ENCODE measurements around the gene SBK1.

Gene SBK1

DNA sequence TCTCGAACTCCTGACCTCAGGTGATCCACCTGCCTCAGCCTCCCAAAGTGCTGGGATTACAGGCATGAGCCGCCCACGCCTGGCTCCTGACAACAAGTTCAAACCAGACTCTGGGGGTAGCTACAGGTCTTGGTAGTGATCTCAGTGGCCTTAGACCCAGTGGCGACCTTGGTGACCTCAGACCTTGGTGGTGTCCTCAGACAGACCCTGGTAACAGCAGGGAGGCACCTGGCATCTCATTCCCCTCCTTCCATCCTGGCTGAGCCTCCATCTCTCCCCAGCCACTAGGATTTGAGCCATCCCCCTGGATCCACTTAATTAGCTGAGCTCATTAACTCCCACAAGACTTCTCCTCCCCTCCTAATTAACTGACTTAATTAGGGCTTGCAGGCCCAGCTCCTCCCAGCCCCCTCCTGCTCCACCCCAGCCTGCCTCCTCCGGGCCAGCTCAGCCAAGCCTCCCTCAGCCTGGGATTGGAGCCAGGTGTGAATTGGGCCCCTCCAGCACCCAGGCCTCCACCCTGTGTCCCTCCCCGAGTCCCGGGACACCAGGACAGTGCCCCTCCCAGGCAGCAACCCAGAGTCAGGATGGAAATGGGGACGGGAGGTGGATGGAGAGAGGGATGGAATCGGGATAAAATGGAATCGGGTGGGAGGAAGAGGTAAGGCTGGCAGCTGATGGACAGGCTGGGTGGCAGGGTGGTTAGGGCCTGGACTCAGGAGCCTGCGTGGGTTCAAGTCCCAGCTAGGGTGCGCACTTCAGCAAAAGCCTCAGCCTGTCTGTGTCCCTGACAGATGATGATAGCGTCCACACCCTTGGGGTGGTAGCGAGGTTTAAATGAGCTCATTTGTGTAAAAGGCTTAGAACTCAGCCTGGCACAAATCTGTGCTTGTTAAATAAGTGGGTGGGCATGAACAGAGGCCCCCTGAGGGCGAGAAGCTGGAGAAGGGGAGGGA lies 11.2 kb upstream of the SBK1 start:
- FAIRE-seq (no peak), DNase-seq (ENCODE audit: low spot score) (no peak)

DNA sequence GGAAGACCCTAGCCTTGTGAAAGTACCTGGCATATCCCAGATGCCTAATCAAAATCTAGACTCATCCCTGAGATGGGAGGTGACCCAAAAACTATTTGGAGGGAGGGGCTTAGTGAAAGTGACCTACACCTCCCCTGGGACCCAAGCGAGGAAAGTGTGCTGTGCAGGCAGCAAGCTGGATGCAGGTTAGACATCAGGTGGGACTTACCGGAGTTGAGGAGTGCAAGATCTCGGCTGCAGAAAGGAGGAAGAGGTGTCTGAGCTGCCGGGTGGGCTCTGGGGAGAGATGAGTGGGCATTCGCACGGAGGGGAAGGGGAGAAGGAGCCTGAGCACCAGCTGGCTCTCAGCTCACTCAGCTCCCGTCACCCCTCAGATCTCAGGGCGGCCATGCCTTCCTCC lies 10.3 kb upstream of the SBK1 start:
- no peak for FAIRE-seq
- no peak for DNase-seq (ENCODE audit: low spot score)

- FAIRE-seq = no peak
- no peak for DNase-seq (ENCODE audit: low spot score)
Measured at GRCh38 chr16:28283173-28283572, 9.2 kb upstream of the SBK1 start.

GRCh38 chr16:28283798-28284577 lies 8.3 kb upstream of the SBK1 start:
- no peak for DNase-seq (ENCODE audit: low spot score)
- no peak for FAIRE-seq

- no peak for FAIRE-seq
- no peak for DNase-seq (ENCODE audit: low spot score)
Measured at GRCh38 chr16:28285649-28286048, 6.7 kb upstream of the SBK1 start.

GRCh38 chr16:28288114-28288513 lies 4.2 kb upstream of the SBK1 start:
- no peak for FAIRE-seq
- no peak for DNase-seq (ENCODE audit: low spot score)

DNA sequence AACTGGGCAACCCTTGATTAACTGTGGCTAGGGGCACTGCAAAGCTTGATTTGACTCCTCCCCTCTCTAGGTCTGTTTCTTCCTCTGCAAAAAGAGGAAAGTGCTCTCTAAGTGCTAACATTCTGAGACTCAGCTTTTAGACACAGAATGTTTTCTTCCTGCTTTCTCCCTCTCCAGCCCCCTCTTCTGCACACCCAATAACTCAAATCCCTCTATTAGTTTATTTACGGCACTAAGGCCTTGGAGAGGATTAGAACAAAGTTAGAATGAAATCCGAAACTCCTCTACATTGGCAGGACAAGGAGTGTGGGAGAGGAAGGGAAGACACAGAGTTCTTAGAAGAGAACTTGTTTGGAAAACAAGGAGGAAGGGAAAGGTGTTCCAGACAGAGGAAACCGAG lies 3.3 kb upstream of the SBK1 start:
- FAIRE-seq = no peak
- DNase-seq (ENCODE audit: low spot score) = no peak

- no peak for FAIRE-seq
- no peak for DNase-seq (ENCODE audit: low spot score)
Measured at GRCh38 chr16:28289939-28290858, 2.1 kb upstream of the SBK1 start.

GRCh38 chr16:28290859-28291254 lies 1.5 kb upstream of the SBK1 start:
- DNase-seq (ENCODE audit: low spot score) = no peak
- no peak for FAIRE-seq

- FAIRE-seq (no peak), DNase-seq (ENCODE audit: low spot score) (no peak)
Measured at GRCh38 chr16:28292731-28293600, 641 bp downstream of the SBK1 start.

DNA sequence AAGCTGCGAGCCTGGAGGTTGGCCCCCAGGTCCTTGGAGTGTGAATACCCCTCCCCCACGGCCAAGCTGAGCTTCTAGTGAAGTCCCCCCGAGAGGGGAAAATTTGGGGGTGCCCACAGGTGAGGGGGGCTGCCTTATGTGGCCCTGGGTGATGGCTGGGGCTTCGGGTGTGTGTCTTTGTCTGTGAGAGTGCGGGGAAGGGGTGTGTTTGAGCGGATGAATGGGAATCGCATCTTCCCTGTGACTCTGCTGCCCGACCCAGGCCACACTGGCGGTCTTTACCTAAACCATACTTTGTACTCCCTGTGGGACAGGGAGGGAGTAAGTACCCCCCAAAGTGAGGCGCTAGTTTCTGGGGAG lies 1.3 kb downstream of the SBK1 start:
- FAIRE-seq = no peak
- DNase-seq (ENCODE audit: low spot score) = no peak

DNA sequence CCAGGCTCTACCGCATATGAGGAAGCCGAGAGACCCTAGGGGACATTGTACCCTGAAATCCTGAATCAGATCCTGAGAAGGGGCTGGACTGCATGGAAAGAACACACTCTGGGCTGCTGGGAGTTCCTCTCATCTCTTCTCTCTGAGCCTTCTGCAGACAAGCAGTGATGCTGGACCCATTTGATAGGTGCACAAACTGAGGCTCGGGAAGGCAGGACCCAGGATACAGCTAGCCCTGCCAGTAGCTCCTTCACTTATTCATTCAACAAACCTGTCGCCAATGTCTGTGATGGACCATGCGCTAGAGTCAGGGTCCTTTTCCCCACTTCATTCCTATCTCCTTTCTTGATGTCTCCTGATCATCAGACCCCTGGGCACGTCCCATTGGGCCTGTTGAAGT lies 1.9 kb downstream of the SBK1 start:
- FAIRE-seq = no peak

DNA sequence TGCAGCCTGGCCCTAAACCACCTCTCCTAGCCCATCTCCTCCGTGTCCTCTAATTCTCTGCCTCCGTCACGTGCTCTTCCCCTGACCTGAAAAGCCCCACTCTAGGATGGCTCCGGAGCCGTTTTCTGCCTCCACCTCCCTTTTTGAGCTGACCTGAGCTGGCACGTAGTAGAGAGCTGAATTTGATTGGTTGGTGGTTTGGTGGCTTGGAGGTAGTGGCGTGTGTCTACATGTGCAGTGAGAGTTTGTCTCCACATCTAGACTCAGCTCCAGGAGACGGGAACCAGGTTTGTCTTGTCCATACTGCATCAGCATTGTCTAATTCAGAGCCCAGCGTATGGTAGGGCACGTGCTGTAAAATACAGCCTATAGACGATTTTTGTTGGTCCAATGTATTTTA lies 3.0 kb downstream of the SBK1 start:
- DNase-seq (ENCODE audit: low spot score) (no peak), FAIRE-seq (no peak)

More for the DNA sequence above, 1.9 kb downstream of the SBK1 start:
- DNase-seq (ENCODE audit: low spot score) = no peak

GRCh38 chr16:28297308-28297707 lies 5.0 kb downstream of the SBK1 start:
- FAIRE-seq = no peak
- no peak for DNase-seq (ENCODE audit: low spot score)

GRCh38 chr16:28297784-28298510 lies 5.6 kb downstream of the SBK1 start:
- FAIRE-seq (no peak), DNase-seq (ENCODE audit: low spot score) (no peak)

- FAIRE-seq = no peak
Measured at GRCh38 chr16:28298511-28298878, 6.2 kb downstream of the SBK1 start.

DNA sequence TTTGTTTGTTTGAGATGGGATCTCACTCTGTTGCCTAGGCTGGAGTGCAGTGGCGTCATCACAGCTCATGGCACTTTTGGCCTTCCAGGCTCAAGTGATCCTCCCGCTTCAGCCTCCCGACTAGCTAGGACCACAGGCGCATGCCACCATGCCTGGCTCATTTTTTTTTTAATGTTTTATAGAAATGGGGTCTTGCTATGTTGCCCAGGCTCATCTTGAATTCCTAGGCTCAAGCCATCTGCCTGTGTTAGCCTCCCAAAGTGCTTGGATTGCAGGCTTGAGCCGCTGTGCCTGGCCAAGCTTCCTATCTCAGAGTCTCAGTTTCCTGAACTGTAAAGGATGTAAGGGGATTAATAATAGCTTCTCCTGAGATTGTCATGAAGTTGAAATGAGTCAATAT lies 8.0 kb downstream of the SBK1 start:
- FAIRE-seq (no peak), DNase-seq (ENCODE audit: low spot score) (no peak)

More at GRCh38 chr16:28298511-28298878, 6.2 kb downstream of the SBK1 start:
- no peak for DNase-seq (ENCODE audit: low spot score)

DNA sequence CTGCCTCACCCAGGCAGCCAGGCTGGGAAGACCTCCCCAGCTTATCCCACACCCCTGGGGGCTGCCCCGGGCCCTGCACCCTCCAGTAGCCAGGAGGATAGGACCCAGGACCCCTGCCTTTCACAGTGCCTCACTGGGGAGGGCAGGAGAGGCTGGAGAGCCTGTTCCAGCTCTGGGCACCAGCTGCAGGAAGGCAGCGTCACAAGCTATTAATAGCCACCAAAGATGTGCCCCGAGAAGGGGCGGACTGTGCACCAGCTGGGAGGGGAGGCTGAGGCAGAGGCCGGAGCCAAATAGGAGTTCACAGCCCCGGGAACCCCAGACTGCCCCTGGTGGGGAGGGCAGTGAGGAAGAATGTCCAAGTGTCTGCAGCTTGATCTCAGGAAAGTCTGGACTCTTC lies 8.8 kb downstream of the SBK1 start:
- no peak for DNase-seq (ENCODE audit: low spot score)
- FAIRE-seq = no peak

DNA sequence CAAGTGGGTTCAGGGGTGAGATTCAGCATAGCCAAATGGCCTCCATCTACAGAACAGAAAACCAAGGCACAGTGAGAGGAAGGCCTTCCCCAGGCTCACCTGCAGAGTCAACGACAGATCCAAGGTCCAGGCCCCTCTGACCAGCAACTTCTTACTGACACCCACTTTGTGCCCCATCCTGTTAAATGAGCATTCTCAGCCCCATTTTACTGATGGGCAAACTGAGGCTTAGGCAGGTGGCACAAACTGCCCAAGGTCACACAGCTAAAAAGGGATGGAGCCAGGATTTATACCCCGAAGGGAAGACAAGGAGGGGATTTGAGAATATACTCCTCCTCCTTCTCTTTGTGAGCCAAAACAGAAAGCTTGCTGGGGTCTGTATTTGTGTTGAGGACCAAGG lies 9.3 kb downstream of the SBK1 start:
- FAIRE-seq = no peak
- no peak for DNase-seq (ENCODE audit: low spot score)

DNA sequence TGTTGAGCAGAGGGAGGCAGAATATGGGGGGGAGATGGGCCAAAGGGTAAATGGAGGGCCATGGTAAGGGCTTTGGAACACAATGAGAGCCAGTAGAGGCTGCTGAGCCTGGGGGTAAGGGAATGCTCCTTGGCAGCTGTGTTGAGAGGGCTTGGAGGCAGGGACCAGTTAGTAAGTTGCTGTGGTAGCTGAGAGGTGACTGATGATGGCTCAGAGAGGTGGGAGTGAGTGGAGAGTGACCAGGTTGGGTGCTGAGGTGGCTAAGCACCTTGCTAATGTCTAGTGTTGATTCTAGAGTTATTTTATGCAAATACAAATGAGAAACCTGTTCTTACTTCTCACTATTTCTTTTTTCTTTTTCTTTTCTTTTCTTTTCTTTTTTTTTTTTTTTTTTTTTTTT lies 10.8 kb downstream of the SBK1 start:
- no peak for FAIRE-seq
- no peak for DNase-seq (ENCODE audit: low spot score)
